GM23338 (cell line): ENCODE results near the gene CRYAA. TPM values are rescaled to one million over a fixed set of nuclear protein-coding genes. Genes with fewer than 3 reads are reported as not detected.
A peak's percentile ranks its signal among the peaks of the same experiment; 100 is the strongest.
"Not testable (repeated sequence)": the region's sequence is repeated elsewhere in the genome, so short reads cannot be mapped to it uniquely, and the experiment has no call there.

Source experiments
- ATAC-seq: fragments of 200-7000 bp; cut with Tn5 transposase; 3 replicates; pipeline ENCODE4 v1.9.1; 2020
- DNase-seq: peaks from one replicate; pipeline ENCODE4 v3.0.0-alpha.2; 2015; ENCODE audit warnings: low spot score
- H2AFZ ChIP-seq: fragments of 200-600 bp; sonication (generic); 2 replicates; pipeline ENCODE4 v1.8.0; 2016; ENCODE audit warnings: antibody characterized with exemption, mild to moderate bottlenecking, moderate library complexity
- H3F3A ChIP-seq: fragments of 200-600 bp; sonication (generic); replicated peaks from 2 replicates; pipeline ENCODE4 v1.8.0; 2017; ENCODE audit warnings: antibody characterized with exemption, mixed run types, low read depth
- H3K27ac ChIP-seq: fragments of 200-600 bp; sonication (generic); 2 replicates; pipeline ENCODE4 v1.6.1; 2016; ENCODE audit warnings: low read depth
- H3K27me3 ChIP-seq: fragments of 200-600 bp; sonication (generic); 2 replicates; pipeline ENCODE4 v1.8.0; 2016; ENCODE audit warnings: mild to moderate bottlenecking, mixed run types, moderate library complexity; ENCODE audit not compliant: insufficient read depth
- H3K36me3 ChIP-seq: fragments of 200-600 bp; sonication (generic); 2 replicates; pipeline ENCODE4 v1.8.0; 2016; ENCODE audit warnings: mild to moderate bottlenecking; ENCODE audit not compliant: insufficient read depth
- H3K4me1 ChIP-seq: fragments of 200-600 bp; sonication (generic); 2 replicates; pipeline ENCODE4 v1.8.0; 2016; ENCODE audit warnings: mild to moderate bottlenecking, moderate library complexity; ENCODE audit not compliant: insufficient read depth
- H3K4me2 ChIP-seq: fragments of 200-600 bp; sonication (generic); 2 replicates; pipeline ENCODE4 v1.7.1; 2017; ENCODE audit warnings: mixed run types
- H3K4me3 ChIP-seq: fragments of 200-600 bp; sonication (generic); 2 replicates; pipeline ENCODE4 v1.6.1; 2016; ENCODE audit warnings: mixed run types
- H3K79me2 ChIP-seq: fragments of 200-600 bp; sonication (generic); replicated peaks from 2 replicates; pipeline ENCODE4 v1.8.0; 2017; ENCODE audit warnings: mild to moderate bottlenecking; ENCODE audit not compliant: insufficient read depth
- H3K9me2 ChIP-seq: fragments of 200-600 bp; sonication (generic); 2 replicates; pipeline ENCODE4 v1.8.0; 2017; ENCODE audit not compliant: insufficient read depth
- H4K20me1 ChIP-seq: fragments of 200-600 bp; sonication (generic); replicated peaks from 2 replicates; pipeline ENCODE4 v1.8.0; 2017; ENCODE audit warnings: mild to moderate bottlenecking; ENCODE audit not compliant: insufficient read depth
- H3K27ac Mint-ChIP-seq: 2 replicates; pipeline ENCODE4 v1.8.0; 2020; ENCODE audit warnings: inconsistent platforms, mild to moderate bottlenecking, moderate library complexity, mixed read lengths
- H3K27me3 Mint-ChIP-seq: 3 replicates; pipeline ENCODE4 v1.8.0; 2022; ENCODE audit warnings: low read depth, mild to moderate bottlenecking, moderate library complexity, mixed read lengths, inconsistent platforms; ENCODE audit not compliant: insufficient read depth, poor library complexity
- H3K36me3 Mint-ChIP-seq: 3 replicates; pipeline ENCODE4 v1.8.0; 2021; ENCODE audit warnings: low read depth, mild to moderate bottlenecking, inconsistent platforms, moderate library complexity, mixed read lengths
- H3K4me1 Mint-ChIP-seq: 3 replicates; pipeline ENCODE4 v1.8.0; 2020; ENCODE audit warnings: mild to moderate bottlenecking, inconsistent platforms, mixed read lengths
- H3K4me3 Mint-ChIP-seq: 3 replicates; pipeline ENCODE4 v1.8.0; 2021; ENCODE audit warnings: moderate library complexity, mild to moderate bottlenecking, inconsistent platforms, mixed read lengths
- H3K9me3 Mint-ChIP-seq: 3 replicates; pipeline ENCODE4 v1.8.0; 2020; ENCODE audit warnings: moderate library complexity, mild to moderate bottlenecking, inconsistent platforms, mixed read lengths
- polyA plus RNA-seq: library from polyadenylated mRNA; unstranded; fragments of >200 nt; fragmentation: Nextera tagmentation; extraction: Ambion mirVana; gene quantifications from 2 replicates; pipeline ENCODE4 v1.2.1, GENCODE V29; 2016
- total RNA-seq: library from RNA; depleted of rRNA; stranded (reverse); fragments of >200 nt; shearing (Covaris generic); gene quantifications from 2 replicates; pipeline ENCODE4 v1.2.3, GENCODE V29; 2014

Gene CRYAA
- total and polyA plus RNA-seq, 2 experiments from 2014 or later: not detected

DNA sequence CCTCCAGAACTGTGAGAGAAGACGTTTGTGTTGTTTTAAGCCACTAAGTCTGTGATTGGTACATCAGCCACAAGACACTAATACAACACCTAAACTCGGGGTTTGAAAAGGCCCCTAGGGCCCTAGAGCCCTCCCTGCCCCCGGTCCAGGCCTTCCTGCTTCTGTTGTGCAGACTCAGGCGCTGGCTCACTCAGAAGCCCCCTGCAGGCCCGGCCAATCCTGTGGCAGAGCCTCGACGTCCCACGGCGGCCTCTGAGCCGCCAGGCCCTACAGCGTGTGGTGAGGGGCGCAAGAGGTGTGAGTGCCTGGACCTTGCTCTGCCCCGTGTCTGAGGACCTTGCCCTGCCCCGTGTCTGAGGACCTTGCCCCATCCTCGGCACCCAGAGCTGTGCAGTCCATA, 3.1 kb upstream of the CRYAA start:
- H3K9me2 ChIP-seq, H3K27ac Mint-ChIP-seq, H3K4me2 ChIP-seq, H3K27ac ChIP-seq, H3K4me1 Mint-ChIP-seq, H3K27me3 ChIP-seq, H3K36me3 Mint-ChIP-seq, H3K36me3 ChIP-seq, H3K4me1 ChIP-seq, H3K79me2 ChIP-seq, H3K4me3 Mint-ChIP-seq, H2AFZ ChIP-seq, H3F3A ChIP-seq, H3K4me3 ChIP-seq, H3K27me3 Mint-ChIP-seq, H4K20me1 ChIP-seq, H3K9me3 Mint-ChIP-seq, DNase-seq: not testable (repeated sequence)
- peak; percentile 51; the same call in 2 of the 3 replicates for ATAC-seq

GRCh38 chr21:43169230-43169886, 550 bp downstream of the CRYAA start:
- not testable (repeated sequence) for DNase-seq, H3K4me3 ChIP-seq, H3K36me3 ChIP-seq, H3K27me3 Mint-ChIP-seq, H3K9me2 ChIP-seq, H3K4me1 ChIP-seq, ATAC-seq, H3K9me3 Mint-ChIP-seq, H3K36me3 Mint-ChIP-seq, H4K20me1 ChIP-seq, H3K27me3 ChIP-seq, H3K27ac ChIP-seq, H3K27ac Mint-ChIP-seq, H3K4me1 Mint-ChIP-seq, H3F3A ChIP-seq, H3K4me2 ChIP-seq, H2AFZ ChIP-seq, H3K4me3 Mint-ChIP-seq, H3K79me2 ChIP-seq

DNA sequence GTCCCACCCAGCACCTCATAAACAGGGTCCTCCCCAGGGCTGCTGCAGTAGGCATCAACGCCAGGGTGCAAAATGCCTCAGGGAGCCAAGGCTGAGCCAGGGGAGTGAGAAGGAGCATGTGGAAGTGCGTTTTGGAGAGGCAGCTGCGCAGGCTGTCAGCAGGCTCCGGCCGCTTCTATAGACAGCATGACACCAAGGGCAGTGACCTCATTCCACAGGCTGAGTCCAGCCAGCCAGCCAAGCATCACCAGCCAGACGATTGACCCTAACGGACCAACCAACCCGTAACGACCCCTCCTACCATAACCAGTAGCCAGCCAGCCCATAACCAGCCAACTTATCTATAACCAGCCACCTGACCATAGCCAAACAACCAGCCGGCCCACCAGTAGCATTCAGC, 1.1 kb downstream of the CRYAA start:
- not testable (repeated sequence) for H3K36me3 ChIP-seq, H4K20me1 ChIP-seq, H3K27ac Mint-ChIP-seq, H3K9me3 Mint-ChIP-seq, H3K27ac ChIP-seq, H3K4me3 ChIP-seq, H3K36me3 Mint-ChIP-seq, ATAC-seq, H3K79me2 ChIP-seq, H3K27me3 ChIP-seq, H3K27me3 Mint-ChIP-seq, H3K4me3 Mint-ChIP-seq, H3K4me1 ChIP-seq, DNase-seq, H3K4me1 Mint-ChIP-seq, H2AFZ ChIP-seq, H3F3A ChIP-seq, H3K4me2 ChIP-seq, H3K9me2 ChIP-seq

- not testable (repeated sequence) for H3K27me3 ChIP-seq, H3K79me2 ChIP-seq, H4K20me1 ChIP-seq, H3K4me3 Mint-ChIP-seq, H3K36me3 ChIP-seq, H3K4me3 ChIP-seq, H3K36me3 Mint-ChIP-seq, H3F3A ChIP-seq, H3K9me3 Mint-ChIP-seq, H3K4me2 ChIP-seq, H3K27me3 Mint-ChIP-seq, H3K4me1 Mint-ChIP-seq, H3K27ac Mint-ChIP-seq, H3K9me2 ChIP-seq, H3K4me1 ChIP-seq, H2AFZ ChIP-seq, DNase-seq, H3K27ac ChIP-seq
- ATAC-seq: peak; percentile 37
Observed at GRCh38 chr21:43172812-43173211, 4.0 kb downstream of the CRYAA start.

GRCh38 chr21:43173438-43173837, 4.6 kb downstream of the CRYAA start:
- not testable (repeated sequence) for H3K9me2 ChIP-seq, H3K27ac ChIP-seq, H3K9me3 Mint-ChIP-seq, H3K27me3 ChIP-seq, H3K4me2 ChIP-seq, H3K4me1 Mint-ChIP-seq, H3K27ac Mint-ChIP-seq, H3F3A ChIP-seq, H3K27me3 Mint-ChIP-seq, H2AFZ ChIP-seq, DNase-seq, H3K36me3 Mint-ChIP-seq, ATAC-seq, H4K20me1 ChIP-seq, H3K4me3 ChIP-seq, H3K79me2 ChIP-seq, H3K4me1 ChIP-seq, H3K36me3 ChIP-seq, H3K4me3 Mint-ChIP-seq

DNA sequence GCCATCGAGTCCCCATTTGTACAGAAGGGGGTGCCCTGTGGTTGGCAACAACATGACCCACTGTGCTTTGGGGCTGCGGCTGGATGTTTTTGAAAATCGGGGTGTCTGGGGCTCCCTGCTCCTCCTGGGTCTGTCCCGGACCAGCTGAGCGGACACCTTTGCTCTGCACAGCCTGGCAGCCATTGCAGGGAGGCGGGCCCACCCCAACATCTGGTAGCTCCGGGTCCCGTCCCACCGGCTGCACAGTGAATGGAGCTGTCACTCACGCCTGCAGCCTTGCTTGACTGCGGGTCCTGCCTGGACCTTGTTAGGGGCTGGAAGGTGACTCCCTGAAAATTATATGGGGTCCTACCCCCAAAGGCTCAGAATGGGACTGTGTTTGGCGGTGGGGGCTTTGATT, 5.1 kb downstream of the CRYAA start:
- not testable (repeated sequence) for H3F3A ChIP-seq, H3K4me3 Mint-ChIP-seq, H3K27ac Mint-ChIP-seq, H2AFZ ChIP-seq, H3K27me3 Mint-ChIP-seq, ATAC-seq, H3K4me3 ChIP-seq, H3K79me2 ChIP-seq, H3K4me1 ChIP-seq, H3K4me1 Mint-ChIP-seq, H3K27me3 ChIP-seq, DNase-seq, H3K36me3 ChIP-seq, H3K27ac ChIP-seq, H3K9me2 ChIP-seq, H3K36me3 Mint-ChIP-seq, H3K9me3 Mint-ChIP-seq, H4K20me1 ChIP-seq, H3K4me2 ChIP-seq

GRCh38 chr21:43174998-43175397, 6.2 kb downstream of the CRYAA start:
- not testable (repeated sequence) for ATAC-seq, H3K4me3 Mint-ChIP-seq, H4K20me1 ChIP-seq

More at GRCh38 chr21:43174998-43175397, 6.2 kb downstream of the CRYAA start:
- not testable (repeated sequence) for H3F3A ChIP-seq, H3K36me3 ChIP-seq, H3K36me3 Mint-ChIP-seq, H3K9me2 ChIP-seq, H3K27ac Mint-ChIP-seq, H3K4me2 ChIP-seq, H3K9me3 Mint-ChIP-seq, H3K27me3 Mint-ChIP-seq, H3K27me3 ChIP-seq, H3K79me2 ChIP-seq, H3K4me1 ChIP-seq, DNase-seq, H3K27ac ChIP-seq, H2AFZ ChIP-seq, H3K4me1 Mint-ChIP-seq, H3K4me3 ChIP-seq
